Chondrocyte (in vitro differentiated cells): Measurements from ENCODE around the gene HERPUD1. TPM values are rescaled to one million over a fixed set of nuclear protein-coding genes. Genes with fewer than 3 reads are reported as not detected.

Source experiments
- DNase-seq: peaks from one replicate; pipeline ENCODE4 v3.0.0; 2021; ENCODE audit warnings: mixed read lengths, low spot score
- H3K27ac Mint-ChIP-seq: one replicate; pipeline ENCODE4 v1.8.0; 2021; ENCODE audit warnings: mild to moderate bottlenecking, moderate library complexity, mixed read lengths; ENCODE audit not compliant: unreplicated experiment
- H3K27me3 Mint-ChIP-seq: 2 replicates; pipeline ENCODE4 v1.8.0; 2021; ENCODE audit warnings: low read depth, mixed read lengths
- H3K36me3 Mint-ChIP-seq: 2 replicates; pipeline ENCODE4 v1.8.0; 2021; ENCODE audit warnings: low read depth, mixed read lengths
- H3K4me1 Mint-ChIP-seq: 2 replicates; pipeline ENCODE4 v1.8.0; 2021; ENCODE audit warnings: low read depth, mild to moderate bottlenecking, mixed read lengths
- H3K4me3 Mint-ChIP-seq: one replicate; pipeline ENCODE4 v1.8.0; 2021; ENCODE audit warnings: mild to moderate bottlenecking, moderate library complexity, mixed read lengths; ENCODE audit not compliant: unreplicated experiment
- H3K9me3 Mint-ChIP-seq: 2 replicates; pipeline ENCODE4 v1.8.0; 2021; ENCODE audit warnings: low read depth, mixed read lengths
- CTCF ChIP-seq: fragments of 200-600 bp; sonication (generic); IDR thresholded peaks from 2 replicates; pipeline ENCODE4 v1.5.0; 2021; ENCODE audit warnings: antibody characterized with exemption, mild to moderate bottlenecking, moderate library complexity
- total RNA-seq: library from RNA; stranded (reverse); gene quantifications from 3 replicates; pipeline ENCODE4 v1.2.1, GENCODE V29; 2021

The HERPUD1 gene
- total RNA-seq, 1 donor from 2014 or later: 236 TPM

- no peak for TF ChIP-seq CTCF
- Mint-ChIP-seq H3K27me3 (peaks cover 6% of the 10 kb centered on the region), H3K4me3 (no peak overlapping the region), H3K4me1 (peaks cover 8% of the 10 kb centered on the region), H3K36me3 (peaks cover 2% of the 10 kb centered on the region), H3K27ac (no peak overlapping the region), H3K9me3 (no peaks in the 10 kb centered on the region)
- no peak for DNase-seq
Measured at GRCh38 chr16:56921571-56921970, 10.4 kb upstream of the HERPUD1 start.

- Mint-ChIP-seq H3K27ac (no peak overlapping the region), H3K9me3 (no peaks in the 10 kb centered on the region), H3K36me3 (no peaks in the 10 kb centered on the region), H3K4me1 (peaks cover under 1% of the 10 kb centered on the region), H3K4me3 (no peak overlapping the region), H3K27me3 (peaks cover 4% of the 10 kb centered on the region)
- no peak for DNase-seq
- TF ChIP-seq CTCF: no peak
Measured at GRCh38 chr16:56923481-56924091, 8.4 kb upstream of the HERPUD1 start.

GRCh38 chr16:56927471-56927870 is 4.5 kb upstream of the HERPUD1 start:
- no peaks in the 10 kb centered on the region for H3K9me3 Mint-ChIP-seq
- TF ChIP-seq CTCF: no peak
- H3K36me3 Mint-ChIP-seq: peaks cover under 1% of the 10 kb centered on the region
- no peaks in the 10 kb centered on the region for H3K27me3 Mint-ChIP-seq
- H3K4me1 Mint-ChIP-seq: peaks cover 8% of the 10 kb centered on the region
- no peak overlapping the region for H3K4me3 Mint-ChIP-seq
- no peak overlapping the region for H3K27ac Mint-ChIP-seq
- no peak for DNase-seq

GRCh38 chr16:56929639-56930038 is 2.3 kb upstream of the HERPUD1 start:
- DNase-seq: no peak
- peaks cover 15% of the 10 kb centered on the region for H3K4me1 Mint-ChIP-seq
- H3K4me3 Mint-ChIP-seq: no peak overlapping the region
- no peak for TF ChIP-seq CTCF
- no peak overlapping the region for H3K27ac Mint-ChIP-seq
- no peaks in the 10 kb centered on the region for H3K27me3 Mint-ChIP-seq
- no peaks in the 10 kb centered on the region for H3K9me3 Mint-ChIP-seq
- H3K36me3 Mint-ChIP-seq: peaks cover 15% of the 10 kb centered on the region

DNA sequence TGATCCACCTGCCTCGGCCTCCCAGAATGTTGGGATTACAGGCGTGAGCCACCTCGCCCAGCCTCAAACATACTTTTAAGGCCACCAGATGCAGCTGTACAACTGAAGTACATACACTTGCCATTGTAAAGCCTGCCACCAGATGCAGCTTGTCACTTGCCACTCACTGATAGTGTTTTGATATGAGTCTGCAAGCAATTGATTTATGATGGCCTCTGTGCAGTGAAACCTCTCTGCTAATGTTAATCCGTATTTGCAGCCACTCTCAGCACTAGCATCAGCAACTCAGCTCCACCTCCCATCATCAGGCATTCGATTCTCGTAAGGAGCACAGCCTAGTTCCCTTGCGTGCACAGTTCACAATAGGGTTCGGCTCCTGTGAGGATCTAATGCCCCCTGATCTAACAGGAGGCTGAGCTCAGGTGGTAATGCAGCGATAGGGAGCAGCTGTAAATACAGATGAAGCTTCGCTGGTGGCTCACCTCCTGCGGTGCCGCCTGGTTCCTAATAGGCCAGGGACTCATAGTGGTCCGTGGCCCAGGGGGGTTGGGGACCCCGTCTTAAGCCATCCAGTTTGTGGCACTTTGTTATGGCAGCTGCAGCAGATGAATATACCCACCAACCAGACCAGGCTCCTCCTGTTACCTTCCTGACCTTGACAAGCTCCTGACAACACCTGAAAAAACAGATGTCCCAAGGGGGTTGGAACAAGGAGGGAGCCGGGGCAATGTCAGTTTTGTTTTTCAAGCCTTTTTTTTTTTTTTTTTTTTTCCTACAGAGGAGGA is 1.3 kb upstream of the HERPUD1 start:
- TF ChIP-seq CTCF: no peak
- Mint-ChIP-seq H3K4me1 (peaks cover 25% of the 10 kb centered on the region), H3K27ac (peak overlapping the region; percentile 99), H3K9me3 (no peaks in the 10 kb centered on the region), H3K27me3 (no peaks in the 10 kb centered on the region), H3K4me3 (peak overlapping the region; percentile 97), H3K36me3 (peaks cover 26% of the 10 kb centered on the region)
- no peak for DNase-seq
